Suprapubic skin (tissue), 3 donors: ENCODE data around the gene MYH14.

Experiments
- EP300 ChIP-seq: sonication (generic); formaldehyde crosslinking; IDR thresholded peaks from one replicate; pipeline ENCODE4 v1.6.1; 2017; ENCODE audit warnings: antibody characterized with exemption
- TF ChIP-seq, protein P1 (sequence below), 2 donors: fragments of 200-600 bp in 1 of 2; fragments of 450-650 bp in 1 of 2; sonication (generic) in 1 of 2; IDR thresholded peaks; one replicate each; pipeline ENCODE4 v1.5.1; 2016 to 2019; ENCODE audit warnings: antibody characterized with exemption in 2 of 2, mild to moderate bottlenecking in 1 of 2, moderate library complexity in 1 of 2

DNA sequence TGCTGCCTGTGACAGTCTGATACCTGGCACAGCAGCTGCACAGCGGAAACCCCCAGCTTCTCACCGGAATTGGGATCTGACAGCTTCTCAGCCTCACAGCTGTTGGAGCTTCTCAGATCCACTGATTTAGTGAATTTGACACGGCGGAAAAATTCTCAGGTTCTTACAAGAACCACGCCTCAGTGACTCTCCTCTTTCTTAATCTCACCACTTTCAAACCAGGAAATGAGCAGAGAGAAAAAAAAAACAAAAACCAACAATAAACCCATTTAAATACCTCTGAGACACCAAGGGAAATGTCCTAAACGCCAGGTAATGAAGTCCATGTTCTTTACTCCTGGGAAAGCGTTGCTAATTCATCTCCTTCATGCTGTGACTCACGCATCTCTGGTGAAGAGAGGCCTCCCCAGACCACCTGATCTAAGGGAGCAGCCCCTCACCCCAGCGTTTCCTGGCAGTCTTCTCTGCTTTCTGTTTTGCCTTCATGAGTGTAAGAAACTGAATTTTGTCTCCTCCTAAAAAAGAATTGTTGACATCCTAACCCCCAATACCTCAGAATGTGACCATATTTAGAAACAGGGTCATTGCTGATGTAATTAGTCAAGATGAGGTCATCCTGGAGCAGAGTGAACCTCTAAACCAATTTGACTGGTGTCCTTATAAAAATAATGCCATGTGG, 24.4 kb upstream of the MYH14 start:
- TF ChIP-seq, protein P1, sequence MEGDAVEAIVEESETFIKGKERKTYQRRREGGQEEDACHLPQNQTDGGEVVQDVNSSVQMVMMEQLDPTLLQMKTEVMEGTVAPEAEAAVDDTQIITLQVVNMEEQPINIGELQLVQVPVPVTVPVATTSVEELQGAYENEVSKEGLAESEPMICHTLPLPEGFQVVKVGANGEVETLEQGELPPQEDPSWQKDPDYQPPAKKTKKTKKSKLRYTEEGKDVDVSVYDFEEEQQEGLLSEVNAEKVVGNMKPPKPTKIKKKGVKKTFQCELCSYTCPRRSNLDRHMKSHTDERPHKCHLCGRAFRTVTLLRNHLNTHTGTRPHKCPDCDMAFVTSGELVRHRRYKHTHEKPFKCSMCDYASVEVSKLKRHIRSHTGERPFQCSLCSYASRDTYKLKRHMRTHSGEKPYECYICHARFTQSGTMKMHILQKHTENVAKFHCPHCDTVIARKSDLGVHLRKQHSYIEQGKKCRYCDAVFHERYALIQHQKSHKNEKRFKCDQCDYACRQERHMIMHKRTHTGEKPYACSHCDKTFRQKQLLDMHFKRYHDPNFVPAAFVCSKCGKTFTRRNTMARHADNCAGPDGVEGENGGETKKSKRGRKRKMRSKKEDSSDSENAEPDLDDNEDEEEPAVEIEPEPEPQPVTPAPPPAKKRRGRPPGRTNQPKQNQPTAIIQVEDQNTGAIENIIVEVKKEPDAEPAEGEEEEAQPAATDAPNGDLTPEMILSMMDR (IDR thresholded peaks at IDR 0.05) = no peak
- TF ChIP-seq EP300 = no peak
